ENCODE data around the gene ZNF205. TPM values are rescaled to one million over a fixed set of nuclear protein-coding genes. Genes with fewer than 3 reads are reported as not detected.
"Not testable (repeated sequence)": the region's sequence is repeated elsewhere in the genome, so short reads cannot be mapped to it uniquely, and the experiment has no call there.

ZNF205 gene
- polyA plus RNA-seq, 3 donors, result 1.0 to 6.7 (median 1.3) TPM

GRCh38 chr16:3083408-3083807 lies 29.0 kb upstream of the ZNF205 start:
- H3K27ac Mint-ChIP-seq; H3K4me3 ChIP-seq (replicated peaks in 1 of 3; ENCODE audit: low read depth in 2 of 3, low read length in 3 of 3); H3K27ac ChIP-seq (ENCODE audit: low read depth in 1 of 2, low read length in 2 of 2); H3K4me3 Mint-ChIP-seq; H3K9ac ChIP-seq (ENCODE audit: insufficient read depth, low read length, poor library complexity, severe bottlenecking); DNase-seq; H3K9me3 ChIP-seq (replicated peaks in 1 of 2; ENCODE audit: control insufficient read depth in 1 of 2, insufficient read depth in 1 of 2, low read length in 2 of 2); intact Hi-C loops (cut with micrococcal nuclease); H3K4me2 ChIP-seq (replicated peaks; ENCODE audit: extremely low read depth, low read length, poor library complexity, severe bottlenecking); H2AFZ ChIP-seq (ENCODE audit: insufficient read depth, low read depth, low read length, poor library complexity, severe bottlenecking); H3K27me3 ChIP-seq (ENCODE audit: control insufficient read depth in 2 of 2, insufficient read depth in 2 of 2, low read length in 2 of 2); H3K27me3 Mint-ChIP-seq (ENCODE audit: low read depth in 3 of 3); H4K20me1 ChIP-seq (ENCODE audit: insufficient read depth, low read length); H3K9me3 Mint-ChIP-seq: not testable (repeated sequence)
- Histone ChIP-seq H3K4me1 (ENCODE audit: control insufficient read depth in 1 of 2, insufficient read depth in 2 of 2, low read length in 2 of 2) (peaks cover 32% of the 10 kb centered on the region in 2 donors), H3K36me3 (replicated peaks in 1 of 2; ENCODE audit: control insufficient read depth in 1 of 2, insufficient read depth in 2 of 2, low read length in 2 of 2) (peaks cover 12 to 25% of the 10 kb centered on the region in 2 donors), H3K79me2 (ENCODE audit: insufficient read depth, low read length) (peaks cover 15% of the 10 kb centered on the region)
- WGBS (ENCODE audit: insufficient coverage), result 97% methylated on average over 6 of the region's 8 CpGs
- Mint-ChIP-seq H3K36me3 (peaks cover 15 to 45% of the 10 kb centered on the region in 2 donors), H3K4me1 (peaks cover 44% of the 10 kb centered on the region)

GRCh38 chr16:3084491-3084890 lies 27.9 kb upstream of the ZNF205 start:
- peaks cover 44% of the 10 kb centered on the region for H3K4me1 Mint-ChIP-seq
- Histone ChIP-seq H3K9ac (ENCODE audit: insufficient read depth, low read length, poor library complexity, severe bottlenecking) (no peak overlapping the region), H3K27me3 (ENCODE audit: control insufficient read depth in 2 of 2, insufficient read depth in 2 of 2, low read length in 2 of 2) (no peaks in the 10 kb centered on the region), H3K79me2 (ENCODE audit: insufficient read depth, low read length) (peaks cover 15% of the 10 kb centered on the region), H4K20me1 (ENCODE audit: insufficient read depth, low read length) (no peaks in the 10 kb centered on the region), H2AFZ (ENCODE audit: insufficient read depth, low read depth, low read length, poor library complexity, severe bottlenecking) (no peak overlapping the region), H3K27ac (ENCODE audit: low read depth in 1 of 2, low read length in 2 of 2) (no peak overlapping the region), H3K4me1 (ENCODE audit: control insufficient read depth in 1 of 2, insufficient read depth in 2 of 2, low read length in 2 of 2) (peaks cover 32% of the 10 kb centered on the region in 2 donors), H3K36me3 (replicated peaks in 1 of 2; ENCODE audit: control insufficient read depth in 1 of 2, insufficient read depth in 2 of 2, low read length in 2 of 2) (peaks cover 12 to 18% of the 10 kb centered on the region in 2 donors), H3K4me3 (replicated peaks in 1 of 3; ENCODE audit: low read depth in 2 of 3, low read length in 3 of 3) (no peak overlapping the region), H3K9me3 (replicated peaks in 1 of 2; ENCODE audit: control insufficient read depth in 1 of 2, insufficient read depth in 1 of 2, low read length in 2 of 2) (no peaks in the 10 kb centered on the region), H3K4me2 (replicated peaks; ENCODE audit: extremely low read depth, low read length, poor library complexity, severe bottlenecking) (no peak overlapping the region)
- no peak for DNase-seq
- no peak overlapping the region for H3K4me3 Mint-ChIP-seq
- TF ChIP-seq, protein P1, sequence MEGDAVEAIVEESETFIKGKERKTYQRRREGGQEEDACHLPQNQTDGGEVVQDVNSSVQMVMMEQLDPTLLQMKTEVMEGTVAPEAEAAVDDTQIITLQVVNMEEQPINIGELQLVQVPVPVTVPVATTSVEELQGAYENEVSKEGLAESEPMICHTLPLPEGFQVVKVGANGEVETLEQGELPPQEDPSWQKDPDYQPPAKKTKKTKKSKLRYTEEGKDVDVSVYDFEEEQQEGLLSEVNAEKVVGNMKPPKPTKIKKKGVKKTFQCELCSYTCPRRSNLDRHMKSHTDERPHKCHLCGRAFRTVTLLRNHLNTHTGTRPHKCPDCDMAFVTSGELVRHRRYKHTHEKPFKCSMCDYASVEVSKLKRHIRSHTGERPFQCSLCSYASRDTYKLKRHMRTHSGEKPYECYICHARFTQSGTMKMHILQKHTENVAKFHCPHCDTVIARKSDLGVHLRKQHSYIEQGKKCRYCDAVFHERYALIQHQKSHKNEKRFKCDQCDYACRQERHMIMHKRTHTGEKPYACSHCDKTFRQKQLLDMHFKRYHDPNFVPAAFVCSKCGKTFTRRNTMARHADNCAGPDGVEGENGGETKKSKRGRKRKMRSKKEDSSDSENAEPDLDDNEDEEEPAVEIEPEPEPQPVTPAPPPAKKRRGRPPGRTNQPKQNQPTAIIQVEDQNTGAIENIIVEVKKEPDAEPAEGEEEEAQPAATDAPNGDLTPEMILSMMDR (IDR thresholded peaks at IDR 0.05), result no peak
- 100% methylated on average over 1 of the region's 1 CpG for WGBS (ENCODE audit: insufficient coverage)
- H3K36me3 Mint-ChIP-seq, result peaks cover 13 to 41% of the 10 kb centered on the region in 2 donors
- no peaks in the 10 kb centered on the region for H3K27me3 Mint-ChIP-seq (ENCODE audit: low read depth in 3 of 3)
- no peak overlapping the region for H3K27ac Mint-ChIP-seq
- no peaks in the 10 kb centered on the region for H3K9me3 Mint-ChIP-seq
- intact Hi-C loops (cut with micrococcal nuclease), result no loop called here
